ENCODE measurements around the gene TADA1. TPM values are rescaled to one million over a fixed set of nuclear protein-coding genes. Genes with fewer than 3 reads are reported as not detected.

Gene TADA1
- polyA plus RNA-seq, 2 of the 4 experiments (the other 2 are of a cell fraction) = 11.4 to 25.6 TPM

DNA sequence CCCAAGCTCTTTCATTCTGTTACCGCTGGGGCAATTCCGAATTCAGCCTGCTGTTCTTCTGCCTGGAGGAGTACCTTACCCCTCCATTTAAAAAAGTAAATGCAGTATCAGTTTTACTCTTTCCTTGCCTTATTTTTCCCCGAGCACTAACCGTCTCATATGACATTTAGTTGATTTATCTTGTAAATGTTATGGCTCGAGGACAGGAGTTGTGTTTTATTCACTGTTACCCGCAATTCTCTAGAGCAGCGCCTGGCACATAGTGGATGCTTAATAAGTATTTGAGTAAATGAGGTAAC is 425 bp upstream of the TADA1 start:
- DNase-seq (ENCODE audit: low read depth in 1 of 2, low spot score in 1 of 2) (no peak), ATAC-seq (peak in 1 of 2 experiments; percentile 3; a peak in 4 of 6 replicates), FAIRE-seq (no peak)
- Histone ChIP-seq H3K4me1 (peaks cover 11% of the 10 kb centered on the region; the same call in 2 of the 3 replicates), H3K27ac (peak overlapping the region in 1 of 2 experiments; percentile 50; a peak in 1 of 6 replicates), H3K4me3 (peak overlapping the region; percentile 38), H3K4me2 (peak overlapping the region; percentile 81), H3K9me3 (no peaks in the 10 kb centered on the region)
- no peak for TF ChIP-seq HOXB13 (CRISPR knock-in tag; IDR thresholded peaks at IDR 0.05; ENCODE audit: low read depth)
- TF ChIP-seq, protein P1, sequence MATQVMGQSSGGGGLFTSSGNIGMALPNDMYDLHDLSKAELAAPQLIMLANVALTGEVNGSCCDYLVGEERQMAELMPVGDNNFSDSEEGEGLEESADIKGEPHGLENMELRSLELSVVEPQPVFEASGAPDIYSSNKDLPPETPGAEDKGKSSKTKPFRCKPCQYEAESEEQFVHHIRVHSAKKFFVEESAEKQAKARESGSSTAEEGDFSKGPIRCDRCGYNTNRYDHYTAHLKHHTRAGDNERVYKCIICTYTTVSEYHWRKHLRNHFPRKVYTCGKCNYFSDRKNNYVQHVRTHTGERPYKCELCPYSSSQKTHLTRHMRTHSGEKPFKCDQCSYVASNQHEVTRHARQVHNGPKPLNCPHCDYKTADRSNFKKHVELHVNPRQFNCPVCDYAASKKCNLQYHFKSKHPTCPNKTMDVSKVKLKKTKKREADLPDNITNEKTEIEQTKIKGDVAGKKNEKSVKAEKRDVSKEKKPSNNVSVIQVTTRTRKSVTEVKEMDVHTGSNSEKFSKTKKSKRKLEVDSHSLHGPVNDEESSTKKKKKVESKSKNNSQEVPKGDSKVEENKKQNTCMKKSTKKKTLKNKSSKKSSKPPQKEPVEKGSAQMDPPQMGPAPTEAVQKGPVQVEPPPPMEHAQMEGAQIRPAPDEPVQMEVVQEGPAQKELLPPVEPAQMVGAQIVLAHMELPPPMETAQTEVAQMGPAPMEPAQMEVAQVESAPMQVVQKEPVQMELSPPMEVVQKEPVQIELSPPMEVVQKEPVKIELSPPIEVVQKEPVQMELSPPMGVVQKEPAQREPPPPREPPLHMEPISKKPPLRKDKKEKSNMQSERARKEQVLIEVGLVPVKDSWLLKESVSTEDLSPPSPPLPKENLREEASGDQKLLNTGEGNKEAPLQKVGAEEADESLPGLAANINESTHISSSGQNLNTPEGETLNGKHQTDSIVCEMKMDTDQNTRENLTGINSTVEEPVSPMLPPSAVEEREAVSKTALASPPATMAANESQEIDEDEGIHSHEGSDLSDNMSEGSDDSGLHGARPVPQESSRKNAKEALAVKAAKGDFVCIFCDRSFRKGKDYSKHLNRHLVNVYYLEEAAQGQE (IDR thresholded peaks at IDR 0.05) = no peak
- TF ChIP-seq NFE2L2 (conservative IDR thresholded peaks at IDR 0.05; ENCODE audit: low read length) = no peak
- no peak for TF ChIP-seq TFCP2L1 (CRISPR knock-in tag; IDR thresholded peaks at IDR 0.05)
- TF ChIP-seq MAFK (IDR thresholded peaks at IDR 0.05; ENCODE audit: partially characterized antibody) = no peak
- no peak for TF ChIP-seq NR3C1 (IDR thresholded peaks at IDR 0.05)
- CTCF ChIA-PET = interaction anchor here (1.0 to 1.3 kb wide), 3 partner anchors 12 to 34 kb away, joined by 4 to 5 read pairs (median 4); no protein-coding TSS in a partner anchor
- POLR2A ChIA-PET = interaction anchor here (1.1 to 2.0 kb wide), 5 partner anchors 11 to 344 kb away, joined by 3 to 30 read pairs (median 5); partner anchors contain the start of genes POGK and POU2F1
- WGBS (ENCODE audit: missing lambda C conversion rate) = 4% methylated on average over 7 of the region's 7 CpGs

DNA sequence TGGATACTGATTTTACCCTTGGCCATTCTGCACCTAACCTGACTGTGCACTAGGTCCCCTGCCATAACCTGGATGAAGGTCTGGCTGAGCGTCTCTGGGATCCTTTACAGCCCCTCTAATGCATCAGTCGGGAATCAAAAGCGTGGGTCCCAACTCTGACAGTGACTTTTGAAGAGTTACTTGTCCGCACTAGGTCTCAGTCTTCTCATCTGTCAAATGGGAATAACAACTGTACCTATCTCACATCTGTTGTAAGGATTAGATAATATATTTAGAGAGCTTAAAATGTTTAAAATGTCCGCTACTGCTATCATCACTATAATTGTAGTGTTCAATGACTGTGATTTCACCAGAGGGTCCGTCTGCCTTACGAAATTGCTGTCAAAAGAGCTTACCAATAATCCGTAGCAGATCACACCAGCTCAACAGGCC is 746 bp downstream of the TADA1 start:
- Histone ChIP-seq H3K9me3 (no peaks in the 10 kb centered on the region), H3K4me1 (peaks cover 11% of the 10 kb centered on the region; the same call in 2 of the 3 replicates), H3K27ac (peak overlapping the region; percentile 93 to 97), H3K4me2 (peak overlapping the region; percentile 77), H3K4me3 (peak overlapping the region; percentile 75)
- 16% methylated on average over 8 of the region's 8 CpGs for WGBS (ENCODE audit: missing lambda C conversion rate)
- TF ChIP-seq KDM1A (IDR thresholded peaks at IDR 0.05; ENCODE audit: low read depth) (peak; percentile 62; the same call in 1 of the 2 replicates), ZSCAN20 (CRISPR knock-in tag; IDR thresholded peaks at IDR 0.05) (no peak), CHD4 (IDR thresholded peaks at IDR 0.05; ENCODE audit: borderline replicate concordance) (0 out of 2 replicates have a peak, but pooled peaks have one; percentile 54), RAD21 (conservative IDR thresholded peaks at IDR 0.05 in 1 of 2, IDR thresholded peaks at IDR 0.05 in 1 of 2) (no peak), HOXA7 (CRISPR knock-in tag; IDR thresholded peaks at IDR 0.05) (no peak), FOSB (CRISPR knock-in tag; IDR thresholded peaks at IDR 0.05) (no peak), SREBF2 (IDR thresholded peaks at IDR 0.05) (no peak), HDAC2 (IDR thresholded peaks at IDR 0.05) (peak; percentile 70)
- TF ChIP-seq, protein P1 (IDR thresholded peaks at IDR 0.05) = no peak
- TF ChIP-seq, protein P2, sequence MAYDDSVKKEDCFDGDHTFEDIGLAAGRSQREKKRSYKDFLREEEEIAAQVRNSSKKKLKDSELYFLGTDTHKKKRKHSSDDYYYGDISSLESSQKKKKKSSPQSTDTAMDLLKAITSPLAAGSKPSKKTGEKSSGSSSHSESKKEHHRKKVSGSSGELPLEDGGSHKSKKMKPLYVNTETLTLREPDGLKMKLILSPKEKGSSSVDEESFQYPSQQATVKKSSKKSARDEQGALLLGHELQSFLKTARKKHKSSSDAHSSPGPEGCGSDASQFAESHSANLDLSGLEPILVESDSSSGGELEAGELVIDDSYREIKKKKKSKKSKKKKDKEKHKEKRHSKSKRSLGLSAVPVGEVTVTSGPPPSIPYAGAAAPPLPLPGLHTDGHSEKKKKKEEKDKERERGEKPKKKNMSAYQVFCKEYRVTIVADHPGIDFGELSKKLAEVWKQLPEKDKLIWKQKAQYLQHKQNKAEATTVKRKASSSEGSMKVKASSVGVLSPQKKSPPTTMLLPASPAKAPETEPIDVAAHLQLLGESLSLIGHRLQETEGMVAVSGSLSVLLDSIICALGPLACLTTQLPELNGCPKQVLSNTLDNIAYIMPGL (CRISPR knock-in tag; IDR thresholded peaks at IDR 0.05; ENCODE audit: borderline replicate concordance) = no peak
- CTCF ChIA-PET = interaction anchor here (0.8 kb wide), 1 partner anchor 184 kb away, joined by 3 read pairs; no protein-coding TSS in a partner anchor
- FAIRE-seq = no peak
- DNase-seq (ENCODE audit: low read depth in 1 of 2, low spot score in 1 of 2) = no peak
- no peak for ATAC-seq
- POLR2A ChIA-PET = interaction anchor here (1.1 to 2.0 kb wide), 4 partner anchors 10 to 345 kb away, joined by 3 to 30 read pairs (median 4); partner anchors contain the start of genes POGK and POU2F1
